ENCODE data around the gene PGP.
A peak's percentile ranks its signal among the peaks of the same experiment; 100 is the strongest.
"Not testable (repeated sequence)": the region's sequence is repeated elsewhere in the genome, so short reads cannot be mapped to it uniquely, and the experiment has no call there.

Gene PGP

GRCh38 chr16:2205104-2205966, 9.3 kb downstream of the PGP start, which contains the start of gene MLST8:
MLST8 (plus strand) TSS chr16:2205454; CDS start chr16:2206086, 632 bp downstream.
- Histone ChIP-seq H3K27me3 (ENCODE audit: control insufficient read depth in 1 of 2, insufficient read depth in 2 of 2, low read length in 2 of 2) (no peaks in the 10 kb centered on the region), H3K36me3 (ENCODE audit: insufficient read depth, low read length) (peaks cover 19% of the 10 kb centered on the region), H3K4me1 (ENCODE audit: insufficient read depth, low read length) (peaks cover 11% of the 10 kb centered on the region), H3K27ac (ENCODE audit: low read depth, low read length) (peak within 1 kb of the TSS; percentile 93), H3K9ac (ENCODE audit: low read length) (peak within 1 kb of the TSS; percentile 33), H3K9me3 (ENCODE audit: low read length) (no peaks in the 10 kb centered on the region), H3K4me3 (ENCODE audit: low read depth in 1 of 2, low read length in 2 of 2) (peak within 1 kb of the TSS; percentile 76 to 95)

GRCh38 chr16:2204416-2205103, 10.1 kb downstream of the PGP start:
- Histone ChIP-seq H3K27ac (ENCODE audit: low read depth, low read length) (peak overlapping the region; percentile 93), H3K36me3 (ENCODE audit: insufficient read depth, low read length) (peaks cover 19% of the 10 kb centered on the region), H3K4me1 (ENCODE audit: insufficient read depth, low read length) (peaks cover 11% of the 10 kb centered on the region), H3K4me3 (ENCODE audit: low read depth in 1 of 2, low read length in 2 of 2) (peak overlapping the region; percentile 49 to 76), H3K9me3 (ENCODE audit: low read length) (no peaks in the 10 kb centered on the region), H3K9ac (ENCODE audit: low read length) (peak overlapping the region; percentile 4), H3K27me3 (ENCODE audit: control insufficient read depth in 1 of 2, insufficient read depth in 2 of 2, low read length in 2 of 2) (peaks cover 0 to 2% of the 10 kb centered on the region in 2 donors)

- not testable (repeated sequence) for H3K27me3 ChIP-seq (ENCODE audit: control insufficient read depth in 1 of 2, insufficient read depth in 2 of 2, low read length in 2 of 2); H3K9ac ChIP-seq (ENCODE audit: low read length); H3K4me3 ChIP-seq (ENCODE audit: low read depth in 1 of 2, low read length in 2 of 2); H3K9me3 ChIP-seq (ENCODE audit: low read length); H3K36me3 ChIP-seq (ENCODE audit: insufficient read depth, low read length); H3K27ac ChIP-seq (ENCODE audit: low read depth, low read length)
- H3K4me1 ChIP-seq (ENCODE audit: insufficient read depth, low read length), result peaks cover 11% of the 10 kb centered on the region
Observed at GRCh38 chr16:2203119-2203688, 11.4 kb downstream of the PGP start.

DNA sequence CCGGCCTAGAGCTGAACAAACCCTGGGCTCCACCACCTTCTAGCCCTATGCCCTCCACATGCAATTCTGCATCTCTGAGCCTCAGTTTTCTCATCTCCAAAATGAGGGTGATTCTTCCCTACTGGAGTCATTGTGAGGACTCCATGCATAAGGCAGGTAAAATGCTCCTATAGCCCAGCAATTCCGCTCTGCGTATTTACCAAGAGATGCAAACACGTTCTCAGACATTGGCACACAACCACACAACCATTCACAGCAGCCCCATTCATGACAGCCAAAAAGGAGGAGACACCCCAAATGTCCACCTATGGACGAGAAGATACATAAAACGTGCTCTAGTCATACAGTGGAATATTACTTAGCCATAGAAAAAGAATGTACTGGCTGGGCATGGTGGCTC, 14.3 kb downstream of the PGP start:
- Histone ChIP-seq H3K4me3 (ENCODE audit: low read depth in 1 of 2, low read length in 2 of 2) (no peak overlapping the region), H3K4me1 (ENCODE audit: insufficient read depth, low read length) (peaks cover 10% of the 10 kb centered on the region), H3K36me3 (ENCODE audit: insufficient read depth, low read length) (no peaks in the 10 kb centered on the region), H3K27ac (ENCODE audit: low read depth, low read length) (no peak overlapping the region), H3K9me3 (ENCODE audit: low read length) (no peaks in the 10 kb centered on the region), H3K27me3 (ENCODE audit: control insufficient read depth in 1 of 2, insufficient read depth in 2 of 2, low read length in 2 of 2) (peaks cover 11 to 28% of the 10 kb centered on the region in 2 donors), H3K9ac (ENCODE audit: low read length) (no peak overlapping the region)

- H3K4me3 ChIP-seq (ENCODE audit: low read depth in 1 of 2, low read length in 2 of 2), result no peak overlapping the region
- no peak overlapping the region for H3K27ac ChIP-seq (ENCODE audit: low read depth, low read length)
- no peaks in the 10 kb centered on the region for H3K36me3 ChIP-seq (ENCODE audit: insufficient read depth, low read length)
- peaks cover 15 to 34% of the 10 kb centered on the region in 2 donors for H3K27me3 ChIP-seq (ENCODE audit: control insufficient read depth in 1 of 2, insufficient read depth in 2 of 2, low read length in 2 of 2)
- peaks cover 7% of the 10 kb centered on the region for H3K4me1 ChIP-seq (ENCODE audit: insufficient read depth, low read length)
- H3K9ac ChIP-seq (ENCODE audit: low read length), result no peak overlapping the region
- no peaks in the 10 kb centered on the region for H3K9me3 ChIP-seq (ENCODE audit: low read length)
Observed at GRCh38 chr16:2199621-2200139, 15.0 kb downstream of the PGP start.

GRCh38 chr16:2199095-2199494, 15.5 kb downstream of the PGP start:
- no peak overlapping the region for H3K4me3 ChIP-seq (ENCODE audit: low read depth in 1 of 2, low read length in 2 of 2)
- peaks cover 15 to 40% of the 10 kb centered on the region in 2 donors for H3K27me3 ChIP-seq (ENCODE audit: control insufficient read depth in 1 of 2, insufficient read depth in 2 of 2, low read length in 2 of 2)
- peaks cover 5% of the 10 kb centered on the region for H3K4me1 ChIP-seq (ENCODE audit: insufficient read depth, low read length)
- H3K27ac ChIP-seq (ENCODE audit: low read depth, low read length), result no peak overlapping the region
- H3K9ac ChIP-seq (ENCODE audit: low read length), result no peak overlapping the region
- H3K9me3 ChIP-seq (ENCODE audit: low read length), result no peaks in the 10 kb centered on the region
- H3K36me3 ChIP-seq (ENCODE audit: insufficient read depth, low read length), result no peaks in the 10 kb centered on the region

- H3K9me3 ChIP-seq (ENCODE audit: low read length), result no peaks in the 10 kb centered on the region
- no peak overlapping the region for H3K4me3 ChIP-seq (ENCODE audit: low read depth in 1 of 2, low read length in 2 of 2)
- no peaks in the 10 kb centered on the region for H3K36me3 ChIP-seq (ENCODE audit: insufficient read depth, low read length)
- peaks cover 15 to 47% of the 10 kb centered on the region in 2 donors for H3K27me3 ChIP-seq (ENCODE audit: control insufficient read depth in 1 of 2, insufficient read depth in 2 of 2, low read length in 2 of 2)
- no peak overlapping the region for H3K27ac ChIP-seq (ENCODE audit: low read depth, low read length)
- peaks cover 5% of the 10 kb centered on the region for H3K4me1 ChIP-seq (ENCODE audit: insufficient read depth, low read length)
- H3K9ac ChIP-seq (ENCODE audit: low read length), result no peak overlapping the region
Observed at GRCh38 chr16:2198283-2198682, 16.4 kb downstream of the PGP start.

DNA sequence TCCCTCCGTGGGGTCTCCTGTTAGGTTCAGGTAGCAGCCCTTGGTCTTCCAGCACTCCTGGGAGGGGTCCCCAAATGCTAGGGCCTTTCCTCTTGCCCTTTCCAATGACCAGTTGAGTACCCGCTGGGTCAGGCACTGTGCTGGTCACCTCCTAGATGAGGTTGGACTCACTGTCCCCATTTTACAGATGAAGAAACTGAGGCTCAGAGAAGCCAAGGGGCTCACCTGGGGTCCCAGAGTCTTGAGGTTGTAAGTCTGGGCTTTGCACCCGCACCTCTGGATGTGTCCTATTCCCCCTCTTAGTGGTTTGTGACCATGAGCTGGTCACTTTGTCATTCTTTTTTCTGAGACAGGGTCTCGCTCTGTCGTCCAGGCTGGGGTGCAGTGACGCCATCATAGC, 16.9 kb downstream of the PGP start:
- H3K27me3 ChIP-seq (ENCODE audit: control insufficient read depth in 1 of 2, insufficient read depth in 2 of 2, low read length in 2 of 2), result peaks cover 15 to 47% of the 10 kb centered on the region in 2 donors

GRCh38 chr16:2196981-2197511, 17.6 kb downstream of the PGP start:
- no peaks in the 10 kb centered on the region for H3K9me3 ChIP-seq (ENCODE audit: low read length)
- H3K4me3 ChIP-seq (ENCODE audit: low read depth in 1 of 2, low read length in 2 of 2), result no peak overlapping the region
- H3K36me3 ChIP-seq (ENCODE audit: insufficient read depth, low read length), result no peaks in the 10 kb centered on the region
- H3K4me1 ChIP-seq (ENCODE audit: insufficient read depth, low read length), result peaks cover 5% of the 10 kb centered on the region
- peaks cover 15 to 47% of the 10 kb centered on the region in 2 donors for H3K27me3 ChIP-seq (ENCODE audit: control insufficient read depth in 1 of 2, insufficient read depth in 2 of 2, low read length in 2 of 2)
- H3K27ac ChIP-seq (ENCODE audit: low read depth, low read length), result no peak overlapping the region
- no peak overlapping the region for H3K9ac ChIP-seq (ENCODE audit: low read length)

More for the DNA sequence above, 16.9 kb downstream of the PGP start:
- H3K27ac ChIP-seq (ENCODE audit: low read depth, low read length), result no peak overlapping the region
- H3K4me1 ChIP-seq (ENCODE audit: insufficient read depth, low read length), result peaks cover 5% of the 10 kb centered on the region
- no peak overlapping the region for H3K9ac ChIP-seq (ENCODE audit: low read length)
- no peaks in the 10 kb centered on the region for H3K36me3 ChIP-seq (ENCODE audit: insufficient read depth, low read length)
- H3K9me3 ChIP-seq (ENCODE audit: low read length), result no peaks in the 10 kb centered on the region
- H3K4me3 ChIP-seq (ENCODE audit: low read depth in 1 of 2, low read length in 2 of 2), result no peak overlapping the region

GRCh38 chr16:2196162-2196980, 18.3 kb downstream of the PGP start, which contains the start of gene CASKIN1:
CASKIN1 (minus strand) TSS chr16:2196605; CDS start chr16:2196432, 173 bp downstream.
- H3K9me3 ChIP-seq (ENCODE audit: low read length), result no peaks in the 10 kb centered on the region
- no peak within 1 kb of the TSS for H3K27ac ChIP-seq (ENCODE audit: low read depth, low read length)
- H3K27me3 ChIP-seq (ENCODE audit: control insufficient read depth in 1 of 2, insufficient read depth in 2 of 2, low read length in 2 of 2), result peaks cover 15 to 47% of the 10 kb centered on the region in 2 donors
- H3K36me3 ChIP-seq (ENCODE audit: insufficient read depth, low read length), result no peaks in the 10 kb centered on the region
- H3K4me3 ChIP-seq (ENCODE audit: low read depth in 1 of 2, low read length in 2 of 2), result no peak within 1 kb of the TSS
- H3K4me1 ChIP-seq (ENCODE audit: insufficient read depth, low read length), result peaks cover 5% of the 10 kb centered on the region
- H3K9ac ChIP-seq (ENCODE audit: low read length), result no peak within 1 kb of the TSS
